Measurements from ENCODE around the gene ARHGAP24. TPM values are rescaled to one million over a fixed set of nuclear protein-coding genes. Genes with fewer than 3 reads are reported as not detected.
"Not testable (repeated sequence)": the region's sequence is repeated elsewhere in the genome, so short reads cannot be mapped to it uniquely, and the experiment has no call there.

ARHGAP24 gene
- total and polyA plus RNA-seq, 5 donors from 2014 or later, result 0.14 to 0.53 (median 0.35) TPM; not detected in 2

GRCh38 chr4:85884251-85884650 is 409.3 kb downstream of the ARHGAP24 start:
- ATAC-seq (ENCODE audit: low read depth in 2 of 2) (no peak), DNase-seq (no peak)
- Histone ChIP-seq H3K27me3 (ENCODE audit: control insufficient read depth, insufficient read depth, low read length) (no peaks in the 10 kb centered on the region), H3K9me3 (ENCODE audit: control insufficient read depth in 2 of 2, low read length in 2 of 2) (no peaks in the 10 kb centered on the region), H3K27ac (ENCODE audit: insufficient read depth, low read length, poor library complexity, severe bottlenecking) (no peak overlapping the region), H3K4me3 (ENCODE audit: low read depth, low read length) (no peak overlapping the region), H3K36me3 (ENCODE audit: control insufficient read depth, insufficient read depth, low read length) (no peaks in the 10 kb centered on the region), H3K4me1 (ENCODE audit: control insufficient read depth, insufficient read depth, low read length, poor library complexity, severe bottlenecking) (no peaks in the 10 kb centered on the region)
- H3K4me1 Mint-ChIP-seq, result no peaks in the 10 kb centered on the region
- H3K4me3 Mint-ChIP-seq, result no peak overlapping the region
- no peaks in the 10 kb centered on the region for H3K36me3 Mint-ChIP-seq
- no peaks in the 10 kb centered on the region for H3K27me3 Mint-ChIP-seq
- no peak overlapping the region for H3K27ac Mint-ChIP-seq
- H3K9me3 Mint-ChIP-seq, result peaks cover 0 to 7% (median 0%) of the 10 kb centered on the region in 7 donors

GRCh38 chr4:85886665-85887064 is 411.7 kb downstream of the ARHGAP24 start:
- Mint-ChIP-seq H3K4me1 (no peaks in the 10 kb centered on the region), H3K27ac (no peak overlapping the region)

GRCh38 chr4:85889314-85889713 is 414.4 kb downstream of the ARHGAP24 start:
- no peak overlapping the region for H3K4me3 Mint-ChIP-seq
- no peaks in the 10 kb centered on the region for H3K4me1 Mint-ChIP-seq
- no peaks in the 10 kb centered on the region for H3K27me3 Mint-ChIP-seq
- no peak overlapping the region for H3K27ac Mint-ChIP-seq
- no peak overlapping the region for H3K27ac ChIP-seq (ENCODE audit: insufficient read depth, low read length, poor library complexity, severe bottlenecking)
- H3K36me3 ChIP-seq (ENCODE audit: control insufficient read depth, insufficient read depth, low read length), result no peaks in the 10 kb centered on the region
- no peaks in the 10 kb centered on the region for H3K36me3 Mint-ChIP-seq
- no peaks in the 10 kb centered on the region for H3K4me1 ChIP-seq (ENCODE audit: control insufficient read depth, insufficient read depth, low read length, poor library complexity, severe bottlenecking)
- H3K9me3 ChIP-seq (ENCODE audit: control insufficient read depth in 2 of 2, low read length in 2 of 2), result no peaks in the 10 kb centered on the region
- no peaks in the 10 kb centered on the region for H3K27me3 ChIP-seq (ENCODE audit: control insufficient read depth, insufficient read depth, low read length)
- ATAC-seq (ENCODE audit: low read depth in 2 of 2), result no peak
- H3K9me3 Mint-ChIP-seq, result peaks cover 0 to 11% (median 3%) of the 10 kb centered on the region in 7 donors
- H3K4me3 ChIP-seq (ENCODE audit: low read depth, low read length), result no peak overlapping the region
- no peak for DNase-seq

More at GRCh38 chr4:85886665-85887064, 411.7 kb downstream of the ARHGAP24 start:
- H3K27ac ChIP-seq (ENCODE audit: insufficient read depth, low read length, poor library complexity, severe bottlenecking), result no peak overlapping the region
- no peak overlapping the region for H3K4me3 ChIP-seq (ENCODE audit: low read depth, low read length)
- ATAC-seq (ENCODE audit: low read depth in 2 of 2), result no peak
- H3K36me3 Mint-ChIP-seq, result no peaks in the 10 kb centered on the region
- no peak for DNase-seq
- H3K4me3 Mint-ChIP-seq, result no peak overlapping the region
- no peaks in the 10 kb centered on the region for H3K9me3 ChIP-seq (ENCODE audit: control insufficient read depth in 2 of 2, low read length in 2 of 2)
- H3K27me3 ChIP-seq (ENCODE audit: control insufficient read depth, insufficient read depth, low read length), result no peaks in the 10 kb centered on the region
- no peaks in the 10 kb centered on the region for H3K36me3 ChIP-seq (ENCODE audit: control insufficient read depth, insufficient read depth, low read length)
- no peaks in the 10 kb centered on the region for H3K4me1 ChIP-seq (ENCODE audit: control insufficient read depth, insufficient read depth, low read length, poor library complexity, severe bottlenecking)
- no peaks in the 10 kb centered on the region for H3K27me3 Mint-ChIP-seq
- peaks cover 0 to 11% (median 3%) of the 10 kb centered on the region in 7 donors for H3K9me3 Mint-ChIP-seq

GRCh38 chr4:85895755-85896154 is 420.8 kb downstream of the ARHGAP24 start:
- H3K27me3 ChIP-seq (ENCODE audit: control insufficient read depth, insufficient read depth, low read length), result no peaks in the 10 kb centered on the region
- no peaks in the 10 kb centered on the region for H3K9me3 ChIP-seq (ENCODE audit: control insufficient read depth in 2 of 2, low read length in 2 of 2)
- no peak overlapping the region for H3K4me3 Mint-ChIP-seq
- H3K4me1 ChIP-seq (ENCODE audit: control insufficient read depth, insufficient read depth, low read length, poor library complexity, severe bottlenecking), result no peaks in the 10 kb centered on the region
- H3K36me3 Mint-ChIP-seq, result no peaks in the 10 kb centered on the region
- ATAC-seq (ENCODE audit: low read depth in 2 of 2) (no peak), DNase-seq (no peak)
- H3K36me3 ChIP-seq (ENCODE audit: control insufficient read depth, insufficient read depth, low read length), result no peaks in the 10 kb centered on the region
- H3K9me3 Mint-ChIP-seq, result peaks cover 0 to 7% (median 2%) of the 10 kb centered on the region in 7 donors
- no peak overlapping the region for H3K27ac Mint-ChIP-seq
- no peak overlapping the region for H3K4me3 ChIP-seq (ENCODE audit: low read depth, low read length)
- H3K27me3 Mint-ChIP-seq, result no peaks in the 10 kb centered on the region
- H3K4me1 Mint-ChIP-seq, result peaks cover 0 to 1% (median 0%) of the 10 kb centered on the region in 4 donors
- no peak overlapping the region for H3K27ac ChIP-seq (ENCODE audit: insufficient read depth, low read length, poor library complexity, severe bottlenecking)

- ATAC-seq (ENCODE audit: low read depth in 2 of 2) (no peak), DNase-seq (no peak)
- Mint-ChIP-seq H3K36me3 (no peaks in the 10 kb centered on the region), H3K27ac (no peak overlapping the region), H3K27me3 (no peaks in the 10 kb centered on the region), H3K4me1 (peaks cover 0 to 1% (median 0%) of the 10 kb centered on the region in 4 donors), H3K9me3 (peaks cover 0 to 7% (median 2%) of the 10 kb centered on the region in 7 donors), H3K4me3 (no peak overlapping the region)
- H3K27ac ChIP-seq (ENCODE audit: insufficient read depth, low read length, poor library complexity, severe bottlenecking), result no peak overlapping the region
- H3K9me3 ChIP-seq (ENCODE audit: control insufficient read depth in 2 of 2, low read length in 2 of 2), result no peaks in the 10 kb centered on the region
- no peaks in the 10 kb centered on the region for H3K27me3 ChIP-seq (ENCODE audit: control insufficient read depth, insufficient read depth, low read length)
- H3K36me3 ChIP-seq (ENCODE audit: control insufficient read depth, insufficient read depth, low read length), result no peaks in the 10 kb centered on the region
- H3K4me1 ChIP-seq (ENCODE audit: control insufficient read depth, insufficient read depth, low read length, poor library complexity, severe bottlenecking), result no peaks in the 10 kb centered on the region
- no peak overlapping the region for H3K4me3 ChIP-seq (ENCODE audit: low read depth, low read length)
Observed at GRCh38 chr4:85898231-85898630, 423.3 kb downstream of the ARHGAP24 start.

- Histone ChIP-seq H3K36me3 (ENCODE audit: control insufficient read depth, insufficient read depth, low read length) (no peaks in the 10 kb centered on the region), H3K27me3 (ENCODE audit: control insufficient read depth, insufficient read depth, low read length) (no peaks in the 10 kb centered on the region), H3K4me1 (ENCODE audit: control insufficient read depth, insufficient read depth, low read length, poor library complexity, severe bottlenecking) (no peaks in the 10 kb centered on the region), H3K27ac (ENCODE audit: insufficient read depth, low read length, poor library complexity, severe bottlenecking) (no peak overlapping the region), H3K9me3 (ENCODE audit: control insufficient read depth in 2 of 2, low read length in 2 of 2) (no peaks in the 10 kb centered on the region), H3K4me3 (ENCODE audit: low read depth, low read length) (no peak overlapping the region)
- Mint-ChIP-seq H3K27me3 (no peaks in the 10 kb centered on the region), H3K4me1 (peaks cover 0 to 1% (median 0%) of the 10 kb centered on the region in 4 donors), H3K4me3 (no peak overlapping the region), H3K9me3 (peaks cover 0 to 4% (median 0%) of the 10 kb centered on the region in 7 donors), H3K27ac (no peak overlapping the region), H3K36me3 (no peaks in the 10 kb centered on the region)
- no peak for ATAC-seq (ENCODE audit: low read depth in 2 of 2)
- no peak for DNase-seq
Observed at GRCh38 chr4:85901500-85901899, 426.6 kb downstream of the ARHGAP24 start.

GRCh38 chr4:85902647-85903046 is 427.7 kb downstream of the ARHGAP24 start:
- not testable (repeated sequence) for H3K36me3 ChIP-seq (ENCODE audit: control insufficient read depth, insufficient read depth, low read length); H3K4me1 Mint-ChIP-seq; H3K36me3 Mint-ChIP-seq

GRCh38 chr4:85905761-85906160 is 430.8 kb downstream of the ARHGAP24 start:
- H3K4me3 ChIP-seq (ENCODE audit: low read depth, low read length), result no peak overlapping the region
- DNase-seq (no peak), ATAC-seq (ENCODE audit: low read depth in 2 of 2) (no peak)
- Mint-ChIP-seq H3K4me1 (no peaks in the 10 kb centered on the region), H3K9me3 (peaks cover 0 to 8% (median 2%) of the 10 kb centered on the region in 7 donors), H3K4me3 (no peak overlapping the region), H3K36me3 (no peaks in the 10 kb centered on the region), H3K27me3 (no peaks in the 10 kb centered on the region), H3K27ac (no peak overlapping the region)
- no peaks in the 10 kb centered on the region for H3K4me1 ChIP-seq (ENCODE audit: control insufficient read depth, insufficient read depth, low read length, poor library complexity, severe bottlenecking)
- no peaks in the 10 kb centered on the region for H3K9me3 ChIP-seq (ENCODE audit: control insufficient read depth in 2 of 2, low read length in 2 of 2)
- H3K36me3 ChIP-seq (ENCODE audit: control insufficient read depth, insufficient read depth, low read length), result no peaks in the 10 kb centered on the region
- H3K27me3 ChIP-seq (ENCODE audit: control insufficient read depth, insufficient read depth, low read length), result no peaks in the 10 kb centered on the region
- no peak overlapping the region for H3K27ac ChIP-seq (ENCODE audit: insufficient read depth, low read length, poor library complexity, severe bottlenecking)

More at GRCh38 chr4:85902647-85903046, 427.7 kb downstream of the ARHGAP24 start:
- not testable (repeated sequence) for ATAC-seq (ENCODE audit: low read depth in 2 of 2); H3K27me3 ChIP-seq (ENCODE audit: control insufficient read depth, insufficient read depth, low read length); DNase-seq; H3K27ac ChIP-seq (ENCODE audit: insufficient read depth, low read length, poor library complexity, severe bottlenecking); H3K4me1 ChIP-seq (ENCODE audit: control insufficient read depth, insufficient read depth, low read length, poor library complexity, severe bottlenecking); H3K9me3 Mint-ChIP-seq; H3K4me3 ChIP-seq (ENCODE audit: low read depth, low read length); H3K27ac Mint-ChIP-seq; H3K9me3 ChIP-seq (ENCODE audit: control insufficient read depth in 2 of 2, low read length in 2 of 2); H3K27me3 Mint-ChIP-seq; H3K4me3 Mint-ChIP-seq

Measured in CD4-positive, CD25-positive, alpha-beta regulatory T cell (primary cell).